AG04449 (cell line): ENCODE measurements around the gene DNAI1.

Source experiments
- CTCF ChIA-PET: fragments of 350-600 bp; formaldehyde crosslinking; extraction: SDS; loops from one replicate; lab custom pipeline; 2021; ENCODE audit warnings: antibody characterized with exemption; lab: Yijun Ruan, JAX
- POLR2A ChIA-PET: fragments of 400-600, 350-600 bp; formaldehyde crosslinking; extraction: SDS; loops from one replicate; lab custom pipeline; 2020; ENCODE audit warnings: antibody characterized with exemption, inconsistent platforms; lab: Yijun Ruan, JAX
- DNase-seq: peaks from one replicate; pipeline ENCODE4 v3.0.0-alpha.2; 2010; ENCODE audit warnings: low read depth, low spot score
- H3K4me3 ChIP-seq: 2 replicates; pipeline ENCODE4 v1.5.1; 2011; ENCODE audit warnings: low read depth, mild to moderate bottlenecking, control low read depth, low read length
- CTCF ChIP-seq: IDR thresholded peaks from one replicate; pipeline ENCODE4 v1.5.1; 2011; ENCODE audit warnings: mild to moderate bottlenecking, moderate library complexity, low read length, control low read depth, inconsistent platforms; ENCODE audit not compliant: insufficient read depth; ENCODE audit errors: missing control alignments

Gene DNAI1

GRCh38 chr9:34459356-34459755 lies 751 bp downstream of the DNAI1 start:
- no peak for DNase-seq
- no peak overlapping the region for H3K4me3 ChIP-seq
- POLR2A ChIA-PET: interaction anchor here (0.6 kb wide), 1 partner anchor 1338 kb away, joined by 3 read pairs; no protein-coding TSS in a partner anchor
- TF ChIP-seq CTCF: no peak
- CTCF ChIA-PET: interaction anchor here (1.3 to 1.4 kb wide), 2 partner anchors 48 to 56 kb away, joined by 4 to 5 read pairs; no protein-coding TSS in a partner anchor

- no peak for DNase-seq
- H3K4me3 ChIP-seq: no peak overlapping the region
- TF ChIP-seq CTCF: no peak
- POLR2A ChIA-PET: interaction anchor here (0.6 kb wide), 1 partner anchor 1337 kb away, joined by 3 read pairs; no protein-coding TSS in a partner anchor
- CTCF ChIA-PET: interaction anchor here (0.8 to 1.4 kb wide), 6 partner anchors 27 to 141 kb away, joined by 3 to 6 read pairs (median 4); no protein-coding TSS in a partner anchor
Observed at GRCh38 chr9:34459941-34460340, 1.3 kb downstream of the DNAI1 start.

- TF ChIP-seq CTCF: no peak
- no peak for DNase-seq
- H3K4me3 ChIP-seq: no peak overlapping the region
- CTCF ChIA-PET: interaction anchor here (0.7 to 5.8 kb wide), 14 partner anchors 9 to 239 kb away, joined by 3 to 34 read pairs (median 3); no protein-coding TSS in a partner anchor
- POLR2A ChIA-PET: no interaction called here
Observed at GRCh38 chr9:34463098-34463900, 4.7 kb downstream of the DNAI1 start.

GRCh38 chr9:34463901-34464232 lies 5.3 kb downstream of the DNAI1 start:
- no peak for DNase-seq
- H3K4me3 ChIP-seq: no peak overlapping the region
- CTCF ChIA-PET: interaction anchor here (0.9 to 5.8 kb wide), 7 partner anchors 16 to 239 kb away, joined by 3 to 34 read pairs (median 4); no protein-coding TSS in a partner anchor
- no peak for TF ChIP-seq CTCF
- POLR2A ChIA-PET: no interaction called here

GRCh38 chr9:34464571-34464970 lies 6.0 kb downstream of the DNAI1 start:
- ChIA-PET CTCF (interaction anchor here (1.1 to 5.8 kb wide), 2 partner anchors 15 to 36 kb away, joined by 3 to 34 read pairs; no protein-coding TSS in a partner anchor), POLR2A (no interaction called here)
- TF ChIP-seq CTCF: no peak
- no peak overlapping the region for H3K4me3 ChIP-seq
- no peak for DNase-seq

GRCh38 chr9:34465468-34465867 lies 6.9 kb downstream of the DNAI1 start:
- ChIA-PET POLR2A (no interaction called here), CTCF (interaction anchor here (1.1 to 5.8 kb wide), 3 partner anchors 16 to 95 kb away, joined by 3 to 34 read pairs (median 3); no protein-coding TSS in a partner anchor)
- DNase-seq: no peak
- no peak overlapping the region for H3K4me3 ChIP-seq
- no peak for TF ChIP-seq CTCF
